A673 (cell line): ENCODE measurements around the gene SH3RF3. TPM values are rescaled to one million over a fixed set of nuclear protein-coding genes. Genes with fewer than 3 reads are reported as not detected.

Experiments
- BruUV-seq: library from RNA; stranded (reverse); fragments of 400-500 nt; replicated peaks from 2 replicates; lab custom pipeline; 2021; lab: Mats Ljungman, UMichigan
- CTCF ChIA-PET: fragments of 300-600 bp; sonication (Branson Sonifier 250); formaldehyde crosslinking; loops from one replicate; lab custom pipeline; 2022; ENCODE audit warnings: antibody characterized with exemption; lab: Charles Lee
- POLR2A ChIA-PET: fragments of 300-600 bp; sonication (Branson Sonifier 250); formaldehyde crosslinking; loops from one replicate; lab custom pipeline; 2022; ENCODE audit warnings: antibody characterized with exemption; ENCODE audit not compliant: low non-redundant PET; lab: Charles Lee
- DNase-seq: peaks from one replicate; pipeline ENCODE4 v3.0.0-alpha.2; 2015; ENCODE audit warnings: low spot score
- H3K27ac ChIP-seq: fragments of 200-600 bp; sonication (generic); 2 replicates; pipeline ENCODE4 v1.5.1; 2016; ENCODE audit warnings: mixed run types, low read depth, mild to moderate bottlenecking, mixed read lengths, antibody characterized with exemption, low read length; ENCODE audit not compliant: poor library complexity, severe bottlenecking
- H3K27me3 ChIP-seq: fragments of 200-600 bp; sonication (generic); replicated peaks from 2 replicates; pipeline ENCODE4 v1.6.1; 2017; ENCODE audit warnings: mixed run types, low read depth, mild to moderate bottlenecking, mixed read lengths, antibody characterized with exemption, low read length; ENCODE audit not compliant: insufficient read depth, poor library complexity
- H3K36me3 ChIP-seq: fragments of 200-600 bp; sonication (generic); 2 replicates; pipeline ENCODE4 v1.6.1; 2016; ENCODE audit warnings: mixed run types, mild to moderate bottlenecking, mixed read lengths, antibody characterized with exemption, low read length; ENCODE audit not compliant: insufficient read depth, poor library complexity, severe bottlenecking
- H3K4me1 ChIP-seq: fragments of 200-600 bp; sonication (generic); 2 replicates; pipeline ENCODE4 v1.6.1; 2017; ENCODE audit warnings: mixed run types, mild to moderate bottlenecking, mixed read lengths, antibody characterized with exemption, low read length; ENCODE audit not compliant: insufficient read depth, poor library complexity, severe bottlenecking
- H3K4me3 ChIP-seq: fragments of 200-600 bp; sonication (generic); 2 replicates; pipeline ENCODE4 v1.5.1; 2016; ENCODE audit warnings: low read depth, mixed run types, mild to moderate bottlenecking, mixed read lengths, low read length; ENCODE audit not compliant: poor library complexity, severe bottlenecking
- H3K9me3 ChIP-seq: fragments of 200-600 bp; sonication (generic); 2 replicates; pipeline ENCODE4 v1.6.1; 2016; ENCODE audit warnings: mixed run types, low read depth, mild to moderate bottlenecking, mixed read lengths, antibody characterized with exemption, low read length; ENCODE audit not compliant: poor library complexity, severe bottlenecking
- CTCF ChIP-seq: fragments of 300-800, 200-600 bp; sonication (generic); conservative IDR thresholded peaks from 2 replicates; pipeline ENCODE4 v1.5.1; 2017; ENCODE audit warnings: low read depth, mild to moderate bottlenecking, antibody characterized with exemption, low read length, moderate library complexity, mixed read lengths
- EZH2 ChIP-seq: fragments of 200-600 bp; sonication (generic); IDR thresholded peaks from 2 replicates; pipeline ENCODE4 v1.6.1; 2017; ENCODE audit warnings: borderline replicate concordance, low read depth, mild to moderate bottlenecking, mixed read lengths, antibody characterized with exemption, low read length; ENCODE audit not compliant: poor library complexity, severe bottlenecking
- intact Hi-C: fragments of 100-400 bp; cut with micrococcal nuclease; formaldehyde crosslinking; loops from one replicate; pipeline ENCODE4 v1.10.0; 2022; ENCODE audit not compliant: unreplicated experiment
- total RNA-seq: library from RNA; stranded (reverse); gene quantifications from 2 replicates; pipeline ENCODE4 v1.2.3, GENCODE V29; 2021

The SH3RF3 gene
- total RNA-seq, 1 experiment from 2014 or later, result 0.15 TPM

- BruUV-seq, result no TSS peak
- no peaks in the 10 kb centered on the region for H3K9me3 ChIP-seq
- intact Hi-C loops, result no loop called here
- no peaks in the 10 kb centered on the region for H3K4me1 ChIP-seq
- POLR2A ChIA-PET, result no interaction called here
- H3K36me3 ChIP-seq, result no peaks in the 10 kb centered on the region
- H3K4me3 ChIP-seq, result no peak overlapping the region
- H3K27me3 ChIP-seq, result no peaks in the 10 kb centered on the region
- CTCF ChIA-PET, result no interaction called here
- no peak for DNase-seq
- H3K27ac ChIP-seq, result no peak overlapping the region
- TF ChIP-seq CTCF, result no peak
- TF ChIP-seq EZH2, result no peak
These were observed 304.9 kb downstream of the SH3RF3 start for GRCh38 chr2:109433926-109434325.

GRCh38 chr2:109434351-109434750, 305.3 kb downstream of the SH3RF3 start:
- ChIA-PET POLR2A (interaction anchor here (0.7 kb wide), 1 partner anchor 93 kb away, joined by 9 read pairs; no protein-coding TSS in a partner anchor), CTCF (no interaction called here)
- no peaks in the 10 kb centered on the region for H3K9me3 ChIP-seq
- no TSS peak for BruUV-seq
- no peak overlapping the region for H3K4me3 ChIP-seq
- intact Hi-C loops, result no loop called here
- no peaks in the 10 kb centered on the region for H3K36me3 ChIP-seq
- no peaks in the 10 kb centered on the region for H3K27me3 ChIP-seq
- TF ChIP-seq CTCF (no peak), EZH2 (no peak)
- no peaks in the 10 kb centered on the region for H3K4me1 ChIP-seq
- H3K27ac ChIP-seq, result no peak overlapping the region
- no peak for DNase-seq

GRCh38 chr2:109435066-109435690, 306.2 kb downstream of the SH3RF3 start:
- Histone ChIP-seq H3K4me1 (no peaks in the 10 kb centered on the region), H3K27me3 (no peaks in the 10 kb centered on the region), H3K9me3 (no peaks in the 10 kb centered on the region), H3K4me3 (no peak overlapping the region), H3K36me3 (no peaks in the 10 kb centered on the region), H3K27ac (no peak overlapping the region)
- ChIA-PET CTCF (no interaction called here), POLR2A (interaction anchor here (0.7 kb wide), 1 partner anchor 94 kb away, joined by 9 read pairs; no protein-coding TSS in a partner anchor)
- intact Hi-C loops, result no loop called here
- TF ChIP-seq CTCF (no peak), EZH2 (no peak)
- BruUV-seq, result no TSS peak
- DNase-seq, result no peak
